AML-193 (cell line): ENCODE data around the gene NGEF.

ENCODE experiments used
- DNase-seq, 2 experiments: peaks; one replicate each; lab custom pipeline; 2025; lab: John Stamatoyannopoulos, UW

The NGEF gene

DNA sequence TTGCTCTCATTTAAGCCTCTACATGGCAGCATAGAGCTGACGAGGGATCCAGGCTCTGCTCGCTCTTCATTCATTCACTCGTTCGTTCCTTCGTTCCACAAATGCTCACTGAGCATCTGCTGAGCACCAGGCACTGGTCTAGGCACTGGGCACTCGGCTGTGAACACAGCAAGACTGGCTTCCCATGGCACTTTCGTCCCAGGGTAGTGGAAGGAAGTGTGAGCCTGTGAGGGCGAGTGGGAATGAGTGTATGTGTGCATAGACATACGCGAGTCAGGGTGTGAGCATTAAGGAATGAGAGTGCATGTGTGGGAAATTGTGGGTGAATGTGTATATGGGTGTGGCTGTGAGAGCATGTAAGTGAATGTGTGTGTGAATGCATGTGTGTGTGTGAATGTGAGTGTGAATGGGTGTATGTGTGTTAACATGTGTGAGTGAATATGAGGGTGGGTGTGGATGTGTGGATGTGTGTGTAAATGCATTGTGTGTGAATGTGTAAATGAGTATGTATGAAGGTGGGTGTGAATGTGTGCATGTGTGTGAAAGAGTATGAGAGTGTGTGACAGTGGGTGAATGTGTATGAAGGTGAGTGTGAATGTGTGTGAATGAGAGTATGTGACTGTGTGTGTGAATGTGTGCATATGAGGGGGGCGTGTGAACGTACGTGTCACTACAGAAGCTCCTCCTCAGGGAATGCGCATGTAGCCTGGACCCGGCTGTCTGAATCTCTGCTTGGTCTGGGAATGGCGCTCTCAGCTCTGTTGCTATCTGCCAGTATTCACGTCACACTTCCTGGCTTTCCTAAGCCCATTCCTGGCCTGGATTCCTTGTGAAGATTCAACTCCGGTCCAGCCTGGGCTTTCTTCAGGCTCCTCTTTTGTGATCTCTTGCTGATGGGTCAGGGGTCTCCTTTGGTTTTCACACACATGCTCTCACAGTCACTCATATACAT, 114.2 kb downstream of the NGEF start:
- DNase-seq, result no peak

DNA sequence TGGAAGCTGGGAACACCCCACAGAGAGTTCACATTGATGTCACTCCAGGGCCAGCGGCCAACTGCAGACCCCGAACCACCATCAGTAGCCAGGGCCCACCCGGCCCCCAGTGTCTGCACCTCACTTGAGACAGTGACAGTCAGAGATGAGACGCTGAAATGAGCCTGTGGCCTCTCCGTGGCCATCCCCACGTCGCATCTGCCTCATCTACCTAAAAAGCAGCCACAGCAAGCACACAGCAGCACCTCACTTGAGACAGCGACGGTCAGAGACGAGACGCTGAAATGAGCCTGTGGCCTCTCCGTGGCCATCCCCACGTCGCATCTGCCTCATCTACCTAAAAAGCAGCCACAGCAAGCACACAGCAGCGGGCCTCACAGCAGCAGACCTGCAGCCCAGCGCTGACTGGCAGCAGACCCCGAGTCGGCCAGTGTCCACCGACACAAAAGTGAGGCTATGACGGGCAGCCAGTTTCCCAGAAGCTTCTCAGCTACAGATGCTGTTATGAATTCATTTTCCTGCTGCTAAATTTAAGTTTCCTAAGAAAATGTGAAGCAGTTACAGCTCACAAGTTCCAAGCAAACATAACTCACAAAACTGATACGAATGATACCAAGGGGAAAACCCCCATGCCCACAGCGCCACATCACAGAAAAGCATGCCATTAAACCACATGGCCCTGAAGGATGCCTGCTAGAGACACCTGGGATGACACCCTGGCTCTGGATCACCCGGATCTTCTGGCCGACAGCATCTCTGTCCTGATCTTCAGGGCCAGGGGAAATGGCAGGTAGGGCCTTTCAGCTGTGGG, 115.3 kb downstream of the NGEF start:
- DNase-seq, result no peak

DNA sequence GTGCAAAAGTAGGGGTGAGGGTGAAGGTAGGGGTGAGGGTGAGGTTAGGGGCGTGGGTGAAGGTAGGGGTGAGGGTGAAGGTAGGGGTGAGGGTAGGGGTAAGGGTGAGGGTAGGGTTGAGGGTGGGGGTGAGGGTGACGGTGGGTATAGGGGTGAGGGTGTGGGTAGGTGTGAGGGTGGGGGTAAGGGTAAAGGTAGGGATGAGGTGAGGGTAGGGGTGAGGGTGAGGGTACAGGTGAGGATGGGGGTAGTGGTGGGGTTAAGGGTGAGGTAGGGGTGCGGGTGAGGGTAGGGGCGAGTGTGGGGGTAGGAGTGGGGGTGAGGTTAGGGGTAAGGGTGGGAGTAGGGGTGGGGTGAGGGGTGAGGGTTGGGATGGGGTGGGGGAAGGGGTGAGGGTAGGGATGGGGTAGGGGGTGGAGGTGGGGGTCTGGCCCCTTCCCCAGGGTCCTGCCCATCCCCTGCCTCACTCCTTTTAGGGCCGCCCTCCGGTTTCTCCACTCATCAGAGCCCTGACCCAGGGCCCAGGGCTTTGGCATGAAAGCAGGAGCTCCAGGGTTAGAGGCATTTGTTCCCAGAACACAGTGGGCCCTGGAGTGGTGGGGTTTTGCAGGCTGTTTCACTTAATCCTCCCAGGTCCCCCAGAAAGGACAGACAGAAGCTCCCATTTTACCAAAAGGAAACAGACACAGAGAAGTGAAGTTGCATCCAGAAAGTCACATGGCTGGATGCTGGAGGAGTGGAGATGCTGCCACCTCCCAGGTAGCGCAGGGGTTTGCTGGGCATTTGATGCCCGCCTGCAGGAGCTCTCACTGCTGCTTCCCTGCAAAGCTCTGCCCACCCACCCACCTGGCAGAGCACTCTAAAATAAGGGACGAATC, 116.1 kb downstream of the NGEF start:
- DNase-seq, result no peak

GRCh38 chr2:232896111-232896510, 116.9 kb downstream of the NGEF start:
- no peak for DNase-seq

GRCh38 chr2:232894746-232895145, 118.3 kb downstream of the NGEF start:
- DNase-seq, result no peak

GRCh38 chr2:232894251-232894650, 118.8 kb downstream of the NGEF start:
- no peak for DNase-seq

DNA sequence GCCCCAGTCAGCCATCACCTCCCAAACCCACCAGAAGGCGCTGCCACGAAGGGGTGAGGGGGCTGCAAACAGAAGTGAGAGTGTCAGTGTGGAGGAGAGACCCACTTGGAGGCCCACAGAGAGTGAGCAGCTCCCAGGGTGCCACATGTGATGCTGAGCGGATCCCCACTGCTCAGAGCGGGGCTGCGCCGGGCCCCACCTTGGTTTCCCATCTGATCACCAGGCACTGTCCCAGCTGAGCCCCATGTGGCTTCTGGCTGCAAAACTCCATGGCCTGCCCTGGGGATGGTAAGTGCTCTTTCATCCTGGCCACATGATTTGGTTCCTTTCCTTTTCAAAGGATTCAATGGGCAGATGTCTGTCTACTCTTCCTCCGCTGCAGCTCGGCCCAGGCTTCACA, 119.2 kb downstream of the NGEF start:
- no peak for DNase-seq

- DNase-seq, result no peak
Observed at GRCh38 chr2:232892843-232893242, 120.2 kb downstream of the NGEF start.

DNA sequence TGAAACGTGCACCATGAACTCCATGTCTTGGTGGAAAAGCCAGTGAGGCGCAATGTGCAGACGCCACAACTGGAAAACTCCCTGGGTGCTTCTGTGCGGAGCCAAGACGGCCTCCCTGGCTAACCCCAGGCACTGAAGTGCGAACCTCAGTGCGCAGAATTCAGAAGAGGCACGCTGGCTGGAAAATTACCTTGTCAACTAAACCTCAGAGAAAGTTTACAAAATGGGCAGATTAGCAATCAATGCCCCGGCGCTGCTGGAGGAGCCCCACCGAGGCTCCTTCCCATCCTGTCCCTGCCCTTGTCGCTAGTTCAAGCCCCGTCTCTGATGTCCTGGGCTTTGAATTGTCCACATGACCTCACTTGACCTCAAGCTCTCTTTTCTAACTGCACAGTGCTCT, 120.8 kb downstream of the NGEF start:
- no peak for DNase-seq

DNA sequence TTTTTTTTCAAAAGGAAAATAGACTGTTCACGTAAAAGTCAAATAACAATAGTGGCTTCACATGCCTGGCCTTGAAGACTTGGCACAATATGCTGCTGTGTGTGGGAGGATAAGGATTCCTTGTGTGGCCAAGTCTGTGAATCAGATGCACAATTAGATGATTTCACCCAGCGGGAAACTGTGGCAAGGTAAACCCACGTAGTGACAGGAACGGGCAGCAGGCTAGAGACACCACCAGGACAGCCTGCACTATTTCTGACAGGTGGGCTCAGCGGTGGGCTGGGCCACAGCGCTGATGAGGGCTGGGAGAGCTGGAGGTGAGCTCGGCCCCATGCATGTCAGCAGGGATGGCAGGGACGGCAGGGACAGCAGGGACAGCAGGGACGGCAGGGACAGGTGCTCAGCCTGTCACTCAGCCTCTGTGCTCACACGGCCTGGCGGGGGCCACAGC, 121.4 kb downstream of the NGEF start:
- no peak for DNase-seq

GRCh38 chr2:232890896-232891601, 122.0 kb downstream of the NGEF start:
- DNase-seq, result no peak

- no peak for DNase-seq
Observed at GRCh38 chr2:232890536-232890895, 122.5 kb downstream of the NGEF start.

DNA sequence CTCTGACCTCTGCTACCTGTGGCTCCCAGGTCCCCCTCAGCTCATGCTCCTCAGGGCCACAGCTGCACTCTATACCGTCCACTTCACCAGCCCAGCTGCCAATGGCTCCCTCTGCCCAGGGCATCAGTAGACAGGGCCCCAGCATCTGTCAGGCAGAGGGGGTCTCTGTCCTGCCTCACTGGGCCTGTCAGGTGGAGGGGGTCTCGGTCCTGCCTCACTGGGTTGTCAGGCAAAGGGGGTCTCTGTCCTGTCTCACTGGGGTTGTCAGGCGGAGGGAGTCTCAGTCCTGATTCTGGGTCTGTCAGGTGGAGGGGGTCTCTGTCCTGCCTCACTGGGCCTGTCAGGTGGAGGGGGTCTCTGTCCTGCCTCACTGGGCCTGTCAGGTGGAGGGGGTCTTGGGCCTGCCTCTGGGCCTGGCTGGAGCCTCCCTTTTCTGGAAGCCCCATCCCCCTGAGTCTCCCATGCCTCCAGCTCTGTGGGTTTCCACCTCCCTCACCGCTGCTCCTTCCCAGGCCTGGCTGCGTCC, 123.1 kb downstream of the NGEF start:
- DNase-seq, result no peak

DNA sequence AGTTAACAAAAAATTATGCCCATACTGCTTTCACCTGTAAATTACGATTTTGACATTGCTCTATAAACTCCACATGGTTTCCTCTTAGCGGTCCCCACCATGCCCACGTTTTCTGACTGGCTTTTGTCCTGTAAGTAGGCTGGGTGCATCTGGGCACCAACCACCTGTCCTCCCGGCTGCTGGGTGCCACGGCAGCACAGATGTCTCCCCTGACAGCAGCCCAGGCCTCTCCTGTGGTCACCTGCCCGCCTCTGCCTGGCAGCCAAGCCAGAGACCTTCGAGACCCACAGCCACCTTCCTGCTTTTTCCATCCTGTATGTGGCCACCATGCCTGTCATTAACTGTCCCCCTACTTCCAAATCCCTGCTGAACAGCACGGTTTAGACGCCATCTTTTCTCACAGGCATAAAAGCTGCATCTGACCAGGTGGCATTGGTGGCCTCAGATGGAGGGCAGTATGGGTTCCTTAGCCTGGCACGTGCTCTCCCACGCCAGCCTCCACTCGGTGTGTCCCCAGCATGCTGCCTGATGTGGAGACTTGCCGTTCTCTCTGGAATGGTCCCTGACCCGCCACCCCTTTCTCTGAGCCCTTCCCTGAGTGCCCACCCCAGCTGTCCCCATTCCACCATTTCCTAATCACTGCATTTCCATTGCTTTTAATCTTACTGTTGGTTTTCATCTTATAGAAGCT, 124.1 kb downstream of the NGEF start:
- no peak for DNase-seq

- no peak for DNase-seq
Observed at GRCh38 chr2:232888099-232888836, 124.8 kb downstream of the NGEF start.

DNA sequence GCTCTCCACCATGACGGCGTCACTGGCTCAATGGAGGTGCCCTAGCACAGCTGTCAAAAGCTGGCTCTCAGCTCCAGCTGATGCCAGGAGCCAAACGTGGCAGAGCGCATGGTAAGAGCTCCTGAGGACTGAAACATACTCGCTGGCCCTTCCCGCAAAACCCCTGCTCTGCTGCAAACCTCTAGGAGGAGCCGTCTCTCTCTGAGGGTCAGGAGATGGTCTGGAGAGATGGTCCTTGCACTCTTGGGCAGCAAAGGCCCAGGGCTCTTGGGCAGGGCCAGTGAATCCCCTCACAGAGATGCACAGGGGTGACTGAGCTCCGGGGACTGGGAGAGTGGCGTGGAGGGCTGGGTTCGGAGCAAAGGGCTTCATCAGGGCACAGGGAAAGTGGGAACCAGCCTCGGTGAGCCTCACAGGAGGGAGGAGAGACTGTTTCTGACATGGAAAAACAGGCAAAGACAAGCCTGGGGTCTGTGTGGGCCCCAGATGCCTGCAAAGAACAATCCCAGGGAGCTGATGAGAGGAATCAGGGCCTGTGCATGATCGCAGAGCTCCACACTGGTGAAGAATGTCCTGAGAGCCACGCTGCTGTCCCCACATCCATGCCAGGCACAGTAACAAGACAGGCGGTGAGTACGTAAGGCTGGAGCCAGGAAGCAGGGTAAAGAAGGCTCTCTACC, 125.7 kb downstream of the NGEF start:
- DNase-seq, result no peak

DNA sequence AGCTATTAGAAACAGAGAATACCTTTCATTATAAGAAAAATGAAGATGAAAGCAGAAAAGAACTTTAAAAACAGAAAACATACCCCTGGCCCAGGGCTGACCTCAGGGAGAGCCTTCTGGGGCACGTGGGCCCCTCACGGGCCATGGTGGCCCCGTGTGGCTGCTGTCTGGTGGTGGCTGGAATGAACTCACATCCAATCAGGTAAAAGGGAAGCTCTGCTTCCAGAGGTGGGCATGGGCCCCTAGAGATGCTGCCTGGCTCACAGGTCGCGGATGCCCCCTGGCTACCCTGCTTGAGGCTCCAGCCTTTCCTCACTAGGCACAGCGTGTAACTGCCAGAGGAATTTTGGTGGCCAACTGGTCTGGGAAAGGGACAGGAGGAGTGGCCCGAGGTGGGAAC, 126.4 kb downstream of the NGEF start:
- no peak for DNase-seq

DNA sequence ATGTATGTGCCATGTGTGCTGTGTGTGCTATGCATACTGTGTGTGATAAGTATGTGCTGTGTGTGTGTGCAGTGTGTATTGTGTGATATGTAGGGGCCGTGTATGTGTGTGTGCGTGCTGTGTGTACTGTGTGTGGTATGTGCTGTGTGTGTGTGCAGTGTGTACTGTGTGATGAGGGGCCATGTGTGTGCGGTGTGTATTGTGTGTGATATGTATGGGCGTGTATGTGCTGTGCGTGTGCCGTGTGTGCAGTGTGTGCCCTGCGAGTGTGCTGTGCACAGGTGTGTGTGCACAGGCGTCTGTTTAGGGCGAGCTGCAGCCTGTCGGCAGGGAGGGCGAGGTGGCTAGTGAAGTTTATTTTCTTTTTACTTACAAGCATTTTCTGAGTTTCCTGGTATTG, 126.9 kb downstream of the NGEF start:
- DNase-seq, result no peak

GRCh38 chr2:232885264-232885961, 127.6 kb downstream of the NGEF start:
- DNase-seq, result no peak
